Esophagus muscularis mucosa (tissue), 3 donors: ENCODE results near the gene YKT6.

Experiments used
- CTCF ChIP-seq, 3 experiments: fragments of 200-600 bp in 2 of 3; fragments of 450-650 bp in 1 of 3; sonication (generic) in 2 of 3; IDR thresholded peaks; one replicate each; pipeline ENCODE4 v1.5.1; 2017 to 2019; ENCODE audit warnings: antibody characterized with exemption in 3 of 3, mild to moderate bottlenecking in 2 of 3, moderate library complexity in 1 of 3
- POLR2A ChIP-seq: fragments of 450-650 bp; IDR thresholded peaks from one replicate; pipeline ENCODE4 v1.6.1; 2017; ENCODE audit warnings: antibody characterized with exemption, moderate library complexity, mild to moderate bottlenecking, low read depth
- POLR2AphosphoS5 ChIP-seq, 2 donors: sonication (generic); formaldehyde crosslinking; IDR thresholded peaks; one replicate each; pipeline ENCODE4 v1.6.1; 2017; ENCODE audit warnings: antibody characterized with exemption in 2 of 2

GRCh38 chr7:44232901-44233715 is 32.3 kb downstream of the YKT6 start:
- no peak for TF ChIP-seq CTCF (IDR thresholded peaks at IDR 0.05)
- no peak for TF ChIP-seq POLR2A
- no peak for TF ChIP-seq POLR2AphosphoS5 (IDR thresholded peaks at IDR 0.05)
